NCI-H2196 treated with DMSO at 0.1 percent for 48 hours (cell line): ENCODE data around the gene LAMP5.

Experiments
- DNase-seq: peaks from one replicate; lab custom pipeline; 2025; ENCODE audit not compliant: unreplicated experiment; lab: John Stamatoyannopoulos, UW

The LAMP5 gene

GRCh38 chr20:9499126-9499899, 15.1 kb upstream of the LAMP5 start:
- DNase-seq = no peak

GRCh38 chr20:9500121-9500520, 14.3 kb upstream of the LAMP5 start:
- DNase-seq = no peak

- no peak for DNase-seq
Observed at GRCh38 chr20:9501473-9501872, 12.9 kb upstream of the LAMP5 start.

GRCh38 chr20:9503526-9504245, 10.7 kb upstream of the LAMP5 start:
- no peak for DNase-seq

GRCh38 chr20:9506280-9506821, 8.0 kb upstream of the LAMP5 start:
- no peak for DNase-seq

- DNase-seq = no peak
Observed at GRCh38 chr20:9506964-9507369, 7.4 kb upstream of the LAMP5 start.

- DNase-seq = no peak
Observed at GRCh38 chr20:9507544-9508239, 6.7 kb upstream of the LAMP5 start.

GRCh38 chr20:9508240-9508661, 6.1 kb upstream of the LAMP5 start:
- DNase-seq = no peak

GRCh38 chr20:9508696-9509178, 5.7 kb upstream of the LAMP5 start:
- DNase-seq = no peak

GRCh38 chr20:9509246-9509645, 5.1 kb upstream of the LAMP5 start:
- DNase-seq = no peak

GRCh38 chr20:9510911-9511310, 3.5 kb upstream of the LAMP5 start:
- DNase-seq = no peak

GRCh38 chr20:9514072-9514460, 324 bp upstream of the LAMP5 start:
- DNase-seq = no peak

GRCh38 chr20:9515214-9515585, 810 bp downstream of the LAMP5 start:
- DNase-seq = no peak

- DNase-seq = no peak
Observed at GRCh38 chr20:9515741-9516233, 1.4 kb downstream of the LAMP5 start.

GRCh38 chr20:9516234-9516871, 2.0 kb downstream of the LAMP5 start:
- DNase-seq = no peak

- no peak for DNase-seq
Observed at GRCh38 chr20:9517297-9518162, 3.1 kb downstream of the LAMP5 start.

- no peak for DNase-seq
Observed at GRCh38 chr20:9518576-9519175, 4.3 kb downstream of the LAMP5 start.

GRCh38 chr20:9520086-9520485, 5.7 kb downstream of the LAMP5 start:
- no peak for DNase-seq

GRCh38 chr20:9523636-9524035, 9.2 kb downstream of the LAMP5 start:
- DNase-seq = no peak

GRCh38 chr20:9531581-9531980, 17.2 kb downstream of the LAMP5 start:
- no peak for DNase-seq
